ENCODE data around the gene SELENON.

DNA sequence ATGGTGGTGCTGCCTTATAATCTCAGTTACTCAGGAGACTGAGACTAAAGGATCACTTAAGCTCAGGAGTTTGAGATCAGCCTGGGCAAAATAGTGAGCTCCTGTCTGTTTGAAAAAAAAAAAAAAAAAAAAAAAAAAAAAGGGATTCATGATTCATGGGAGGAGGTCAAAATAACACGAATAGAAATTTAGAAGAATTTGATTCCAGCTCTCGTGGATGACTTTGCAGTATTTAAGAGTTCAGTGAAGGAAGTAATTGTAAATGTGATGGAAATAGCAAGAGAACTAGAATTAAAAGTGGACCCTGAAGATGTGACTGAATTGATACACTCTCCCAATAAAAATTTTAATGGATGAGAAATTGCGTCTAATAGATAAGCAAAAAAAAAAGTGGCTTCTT, 43.5 kb downstream of the SELENON start:
- TF ChIP-seq, protein P1, sequence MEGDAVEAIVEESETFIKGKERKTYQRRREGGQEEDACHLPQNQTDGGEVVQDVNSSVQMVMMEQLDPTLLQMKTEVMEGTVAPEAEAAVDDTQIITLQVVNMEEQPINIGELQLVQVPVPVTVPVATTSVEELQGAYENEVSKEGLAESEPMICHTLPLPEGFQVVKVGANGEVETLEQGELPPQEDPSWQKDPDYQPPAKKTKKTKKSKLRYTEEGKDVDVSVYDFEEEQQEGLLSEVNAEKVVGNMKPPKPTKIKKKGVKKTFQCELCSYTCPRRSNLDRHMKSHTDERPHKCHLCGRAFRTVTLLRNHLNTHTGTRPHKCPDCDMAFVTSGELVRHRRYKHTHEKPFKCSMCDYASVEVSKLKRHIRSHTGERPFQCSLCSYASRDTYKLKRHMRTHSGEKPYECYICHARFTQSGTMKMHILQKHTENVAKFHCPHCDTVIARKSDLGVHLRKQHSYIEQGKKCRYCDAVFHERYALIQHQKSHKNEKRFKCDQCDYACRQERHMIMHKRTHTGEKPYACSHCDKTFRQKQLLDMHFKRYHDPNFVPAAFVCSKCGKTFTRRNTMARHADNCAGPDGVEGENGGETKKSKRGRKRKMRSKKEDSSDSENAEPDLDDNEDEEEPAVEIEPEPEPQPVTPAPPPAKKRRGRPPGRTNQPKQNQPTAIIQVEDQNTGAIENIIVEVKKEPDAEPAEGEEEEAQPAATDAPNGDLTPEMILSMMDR (IDR thresholded peaks at IDR 0.05), result no peak
- TF ChIP-seq EZH2phosphoT487 (IDR thresholded peaks at IDR 0.05), result no peak
